Measurements from ENCODE around the gene NQO2. TPM values are rescaled to one million over a fixed set of nuclear protein-coding genes. Genes with fewer than 3 reads are reported as not detected.

NQO2 gene
- total RNA-seq, 4 donors from 2014 or later, result 37.2 to 89.7 (median 43.3) TPM

GRCh38 chr6:3006476-3006875 is 6.8 kb downstream of the NQO2 start:
- TF ChIP-seq CTCF (IDR thresholded peaks at IDR 0.05; ENCODE audit: low read depth), result no peak

GRCh38 chr6:3007571-3007970 is 7.9 kb downstream of the NQO2 start:
- TF ChIP-seq CTCF (IDR thresholded peaks at IDR 0.05; ENCODE audit: low read depth), result no peak

GRCh38 chr6:3009930-3010329 is 10.2 kb downstream of the NQO2 start:
- TF ChIP-seq CTCF (IDR thresholded peaks at IDR 0.05; ENCODE audit: low read depth), result no peak

GRCh38 chr6:3011158-3011557 is 11.5 kb downstream of the NQO2 start:
- TF ChIP-seq CTCF (IDR thresholded peaks at IDR 0.05; ENCODE audit: low read depth), result no peak

GRCh38 chr6:3011592-3011991 is 11.9 kb downstream of the NQO2 start:
- no peak for TF ChIP-seq CTCF (IDR thresholded peaks at IDR 0.05; ENCODE audit: low read depth)

- no peak for TF ChIP-seq CTCF (IDR thresholded peaks at IDR 0.05; ENCODE audit: low read depth)
Observed at GRCh38 chr6:3013486-3013885, 13.8 kb downstream of the NQO2 start.

- TF ChIP-seq CTCF (IDR thresholded peaks at IDR 0.05; ENCODE audit: low read depth), result no peak
Observed at GRCh38 chr6:3013901-3014674, 14.4 kb downstream of the NQO2 start.
